RPMI7951 (cell line): Measurements from ENCODE around the gene PHEX. TPM values are rescaled to one million over a fixed set of nuclear protein-coding genes. Genes with fewer than 3 reads are reported as not detected.
"Not testable (repeated sequence)": the region's sequence is repeated elsewhere in the genome, so short reads cannot be mapped to it uniquely, and the experiment has no call there.

Experiments
- DNase-seq: peaks from one replicate; pipeline ENCODE4 v3.0.0-alpha.2; 2012; ENCODE audit warnings: low read depth
- total RNA-seq: library from RNA; depleted of rRNA; stranded (reverse); fragments of >200 nt; shearing (Covaris generic); gene quantifications from 2 replicates; pipeline ENCODE4 v1.2.3, GENCODE V29; 2014; rRNA removed

PHEX gene
- total RNA-seq, 1 experiment from 2014 or later = 0.84 TPM

GRCh38 chrX:22246620-22247019, 214.5 kb downstream of the PHEX start:
- DNase-seq = peak; percentile 41

GRCh38 chrX:22247169-22247568, 215.0 kb downstream of the PHEX start:
- DNase-seq = no peak

GRCh38 chrX:22248401-22248800, 216.3 kb downstream of the PHEX start:
- DNase-seq = no peak

- DNase-seq = peak; percentile 0
Observed at GRCh38 chrX:22249371-22249770, 217.2 kb downstream of the PHEX start.

GRCh38 chrX:22268706-22269105, 236.6 kb downstream of the PHEX start:
- DNase-seq = no peak

GRCh38 chrX:22272613-22273012, 240.5 kb downstream of the PHEX start, which contains the start of gene CBLL2:
CBLL2 (plus strand) TSS chrX:22272913; CDS start chrX:22272992, 79 bp downstream.
- DNase-seq = no peak

- no peak for DNase-seq
Observed at GRCh38 chrX:22273714-22274317, 241.7 kb downstream of the PHEX start.

GRCh38 chrX:22276781-22277180, 244.7 kb downstream of the PHEX start:
- DNase-seq = no peak

GRCh38 chrX:22278375-22278774, 246.2 kb downstream of the PHEX start:
- no peak for DNase-seq

GRCh38 chrX:22289209-22289608, 257.1 kb downstream of the PHEX start:
- not testable (repeated sequence) for DNase-seq

GRCh38 chrX:22296871-22297270, 264.7 kb downstream of the PHEX start:
- DNase-seq = peak; percentile 75

GRCh38 chrX:22300130-22300529, 268.0 kb downstream of the PHEX start:
- DNase-seq = peak; percentile 73

Other genes with a start within 250 kb of the PHEX start
- gene MBTPS2, start 192.7 kb upstream of the PHEX start, total RNA-seq = 9.0 and 9.9 TPM in 2 replicates
- 1.4 and 1.8 TPM in 2 replicates for gene YY2, start 176.3 kb upstream of the PHEX start, total RNA-seq
- gene SMS, start 91.6 kb upstream of the PHEX start, total RNA-seq = 225 and 246 TPM in 2 replicates
- not detected in 2 replicates for gene CBLL2, start 240.6 kb downstream of the PHEX start, total RNA-seq